ENCODE measurements around the gene TMUB2.

DNA sequence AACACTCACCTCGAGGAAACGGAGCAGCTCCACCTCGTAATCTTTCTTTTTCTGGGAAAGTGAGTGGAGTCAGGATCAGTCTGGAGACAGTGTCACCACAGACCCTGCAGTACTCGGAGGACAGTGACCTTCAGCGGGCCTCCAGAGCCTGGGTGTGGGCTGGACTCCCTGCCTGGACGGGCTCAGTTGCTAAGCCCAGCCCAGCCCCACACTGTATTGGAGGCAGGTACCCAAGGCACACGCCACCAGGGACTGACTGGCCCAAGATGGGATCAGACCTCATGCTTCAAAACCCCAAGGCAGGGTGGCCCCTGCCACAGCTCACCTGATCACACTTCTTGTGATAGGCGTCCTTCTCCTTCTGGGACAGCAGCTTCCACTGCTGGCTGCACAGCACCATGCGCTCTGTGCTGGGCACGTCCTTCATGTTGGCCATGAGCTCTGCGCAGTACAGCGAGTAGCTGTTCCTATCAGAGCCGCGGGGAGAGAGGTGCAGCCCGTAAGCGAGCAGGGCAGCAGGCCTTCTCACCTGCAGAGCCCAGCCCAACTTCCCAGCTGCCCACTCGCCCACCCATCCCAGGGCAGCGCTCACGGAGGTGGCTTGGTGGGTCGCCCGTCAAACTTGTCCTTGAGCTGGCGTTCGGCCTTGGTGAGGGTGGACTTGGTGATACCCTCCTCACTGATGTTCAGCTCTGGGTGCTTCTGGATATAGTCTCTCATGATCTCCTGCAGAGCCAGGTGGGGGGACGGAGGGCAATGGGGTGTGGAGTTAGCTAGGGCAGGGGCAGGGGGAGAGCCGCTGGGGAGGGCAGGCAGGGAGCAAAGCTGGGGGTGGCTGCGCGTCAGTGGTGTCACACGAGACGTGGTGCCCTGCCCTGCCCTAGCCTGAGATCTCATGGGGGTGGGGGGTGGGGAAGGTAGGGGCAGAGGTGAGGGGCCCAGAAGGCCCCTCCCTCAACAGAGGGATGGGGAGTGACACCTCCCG, 24.8 kb downstream of the TMUB2 start:
- TF ChIP-seq, protein P1, sequence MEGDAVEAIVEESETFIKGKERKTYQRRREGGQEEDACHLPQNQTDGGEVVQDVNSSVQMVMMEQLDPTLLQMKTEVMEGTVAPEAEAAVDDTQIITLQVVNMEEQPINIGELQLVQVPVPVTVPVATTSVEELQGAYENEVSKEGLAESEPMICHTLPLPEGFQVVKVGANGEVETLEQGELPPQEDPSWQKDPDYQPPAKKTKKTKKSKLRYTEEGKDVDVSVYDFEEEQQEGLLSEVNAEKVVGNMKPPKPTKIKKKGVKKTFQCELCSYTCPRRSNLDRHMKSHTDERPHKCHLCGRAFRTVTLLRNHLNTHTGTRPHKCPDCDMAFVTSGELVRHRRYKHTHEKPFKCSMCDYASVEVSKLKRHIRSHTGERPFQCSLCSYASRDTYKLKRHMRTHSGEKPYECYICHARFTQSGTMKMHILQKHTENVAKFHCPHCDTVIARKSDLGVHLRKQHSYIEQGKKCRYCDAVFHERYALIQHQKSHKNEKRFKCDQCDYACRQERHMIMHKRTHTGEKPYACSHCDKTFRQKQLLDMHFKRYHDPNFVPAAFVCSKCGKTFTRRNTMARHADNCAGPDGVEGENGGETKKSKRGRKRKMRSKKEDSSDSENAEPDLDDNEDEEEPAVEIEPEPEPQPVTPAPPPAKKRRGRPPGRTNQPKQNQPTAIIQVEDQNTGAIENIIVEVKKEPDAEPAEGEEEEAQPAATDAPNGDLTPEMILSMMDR (IDR thresholded peaks at IDR 0.05; ENCODE audit: poor library complexity), result no peak
- no peak for TF ChIP-seq EZH2 (IDR thresholded peaks at IDR 0.05; ENCODE audit: borderline replicate concordance)
